OCI-LY7 (cell line): Measurements from ENCODE around the gene LRP1B. TPM values are rescaled to one million over a fixed set of nuclear protein-coding genes. Genes with fewer than 3 reads are reported as not detected.

Experiments used
- BruUV-seq: library from RNA; stranded (reverse); fragments of 400-500 nt; replicated peaks from 2 replicates; lab custom pipeline; 2021; lab: Mats Ljungman, UMichigan
- CTCF ChIA-PET: fragments of 300-600 bp; sonication (Branson Sonifier 250); formaldehyde crosslinking; loops from one replicate; lab custom pipeline; 2022; ENCODE audit warnings: antibody characterized with exemption; ENCODE audit not compliant: unreplicated experiment; lab: Charles Lee
- POLR2A ChIA-PET: fragments of 300-600 bp; sonication (Branson Sonifier 250); formaldehyde crosslinking; loops from one replicate; lab custom pipeline; 2022; ENCODE audit warnings: antibody characterized with exemption; lab: Charles Lee
- DNase-seq: peaks from one replicate; pipeline ENCODE4 v3.0.0-alpha.2; 2015; ENCODE audit warnings: low spot score
- H2AFZ ChIP-seq: fragments of 200-600 bp; sonication (generic), shearing (Covaris generic); 2 replicates; pipeline ENCODE4 v1.6.1; 2014; ENCODE audit warnings: mild to moderate bottlenecking, antibody characterized with exemption, low read length, moderate library complexity
- H3K27ac ChIP-seq: fragments of 200-600 bp; sonication (generic); 2 replicates; pipeline ENCODE4 v1.5.1; 2014; ENCODE audit warnings: mixed run types, low read depth, mild to moderate bottlenecking, moderate library complexity, low read length, inconsistent platforms; ENCODE audit not compliant: poor library complexity, severe bottlenecking
- H3K36me3 ChIP-seq: fragments of 200-600 bp; sonication (generic); 2 replicates; pipeline ENCODE4 v1.6.1; 2014; ENCODE audit warnings: mild to moderate bottlenecking, antibody characterized with exemption, low read length, moderate library complexity, mixed read lengths; ENCODE audit not compliant: insufficient read depth
- H3K4me1 ChIP-seq: fragments of 200-600 bp; sonication (generic); 2 replicates; pipeline ENCODE4 v1.5.1; 2014; ENCODE audit warnings: mild to moderate bottlenecking, low read length; ENCODE audit not compliant: insufficient read depth, poor library complexity, severe bottlenecking
- H3K4me2 ChIP-seq: fragments of 200-600 bp; sonication (generic); 2 replicates; pipeline ENCODE4 v1.6.1; 2014; ENCODE audit warnings: mild to moderate bottlenecking, low read length
- H3K4me3 ChIP-seq: fragments of 200-600 bp; sonication (generic); 2 replicates; pipeline ENCODE4 v1.5.1; 2014; ENCODE audit warnings: mild to moderate bottlenecking, low read depth, low read length; ENCODE audit not compliant: poor library complexity, severe bottlenecking
- H3K79me2 ChIP-seq: fragments of 200-600 bp; sonication (generic); 2 replicates; pipeline ENCODE4 v1.6.1; 2016; ENCODE audit warnings: low read depth, mild to moderate bottlenecking, low read length, moderate library complexity, mixed read lengths; ENCODE audit not compliant: insufficient read depth
- H3K9me2 ChIP-seq: fragments of 200-600 bp; sonication (generic); 2 replicates; pipeline ENCODE4 v1.6.1; 2016; ENCODE audit warnings: mild to moderate bottlenecking, low read length, mixed read lengths; ENCODE audit not compliant: insufficient read depth
- H3K9me3 ChIP-seq: fragments of 200-600 bp; sonication (generic); 2 replicates; pipeline ENCODE4 v1.6.1; 2014; ENCODE audit warnings: mild to moderate bottlenecking, mixed run types, low read length, mixed read lengths
- H4K20me1 ChIP-seq: fragments of 200-600 bp; sonication (generic); 2 replicates; pipeline ENCODE4 v1.6.1; 2014; ENCODE audit warnings: mild to moderate bottlenecking, antibody characterized with exemption, low read length, moderate library complexity, mixed read lengths; ENCODE audit not compliant: insufficient read depth
- EZH2phosphoT487 ChIP-seq: fragments of 200-600 bp; sonication (generic); IDR thresholded peaks from 2 replicates; pipeline ENCODE4 v1.6.1; 2018; ENCODE audit warnings: low read depth, borderline replicate concordance, mild to moderate bottlenecking, mixed run types, antibody characterized with exemption, low read length, moderate library complexity, mixed read lengths
- intact Hi-C: fragments of 100-400 bp; cut with micrococcal nuclease; formaldehyde crosslinking; loops from one replicate; pipeline ENCODE4 v1.10.0; 2022; ENCODE audit not compliant: unreplicated experiment
- total RNA-seq, 2 experiments: library from RNA; depleted of rRNA in 1 of 2; stranded (reverse); fragments of >200 nt in 1 of 2; shearing (Covaris generic) in 1 of 2; gene quantifications; 2 replicates each; pipeline ENCODE4 v1.2.3, GENCODE V29; 2014 to 2022
- TF ChIP-seq, protein P1 (sequence below): fragments of 200-600 bp; sonication (generic); conservative IDR thresholded peaks from 2 replicates; pipeline ENCODE4 v1.5.1; 2014; ENCODE audit warnings: mild to moderate bottlenecking, antibody characterized with exemption, low read length, moderate library complexity, mixed read lengths

The LRP1B gene
- total RNA-seq, 2 experiments from 2014 or later, result not detected

DNA sequence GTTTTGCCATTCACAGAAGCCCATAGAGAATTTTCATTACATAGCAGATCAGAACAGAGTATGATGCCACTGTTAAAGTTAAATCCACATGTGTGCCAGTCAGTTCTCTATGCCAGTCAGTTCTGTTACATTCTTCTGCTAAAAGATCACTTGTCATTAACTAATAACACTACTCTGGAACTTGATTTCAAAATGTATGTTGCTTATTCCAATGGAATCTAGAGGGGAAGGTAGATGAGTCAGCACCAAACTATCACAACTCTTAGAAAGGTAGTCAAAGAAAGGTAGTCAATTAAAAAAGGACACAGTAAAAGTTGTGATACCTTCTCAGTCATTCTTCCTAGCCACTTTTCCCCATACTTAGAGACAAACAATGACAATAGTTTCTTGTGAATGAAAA, 1214.4 kb downstream of the LRP1B start:
- intact Hi-C loops, result no loop called here
- no peaks in the 10 kb centered on the region for H3K9me2 ChIP-seq
- no TSS peak for BruUV-seq
- no peak overlapping the region for H3K4me2 ChIP-seq
- no peaks in the 10 kb centered on the region for H3K36me3 ChIP-seq
- no peak overlapping the region for H3K4me3 ChIP-seq
- no peak for DNase-seq
- H3K79me2 ChIP-seq, result no peaks in the 10 kb centered on the region
- CTCF ChIA-PET, result no interaction called here
- H3K4me1 ChIP-seq, result no peaks in the 10 kb centered on the region
- no peak overlapping the region for H3K27ac ChIP-seq
- H2AFZ ChIP-seq, result no peak overlapping the region
- POLR2A ChIA-PET, result no interaction called here
- no peak for TF ChIP-seq EZH2phosphoT487
- TF ChIP-seq, protein P1, sequence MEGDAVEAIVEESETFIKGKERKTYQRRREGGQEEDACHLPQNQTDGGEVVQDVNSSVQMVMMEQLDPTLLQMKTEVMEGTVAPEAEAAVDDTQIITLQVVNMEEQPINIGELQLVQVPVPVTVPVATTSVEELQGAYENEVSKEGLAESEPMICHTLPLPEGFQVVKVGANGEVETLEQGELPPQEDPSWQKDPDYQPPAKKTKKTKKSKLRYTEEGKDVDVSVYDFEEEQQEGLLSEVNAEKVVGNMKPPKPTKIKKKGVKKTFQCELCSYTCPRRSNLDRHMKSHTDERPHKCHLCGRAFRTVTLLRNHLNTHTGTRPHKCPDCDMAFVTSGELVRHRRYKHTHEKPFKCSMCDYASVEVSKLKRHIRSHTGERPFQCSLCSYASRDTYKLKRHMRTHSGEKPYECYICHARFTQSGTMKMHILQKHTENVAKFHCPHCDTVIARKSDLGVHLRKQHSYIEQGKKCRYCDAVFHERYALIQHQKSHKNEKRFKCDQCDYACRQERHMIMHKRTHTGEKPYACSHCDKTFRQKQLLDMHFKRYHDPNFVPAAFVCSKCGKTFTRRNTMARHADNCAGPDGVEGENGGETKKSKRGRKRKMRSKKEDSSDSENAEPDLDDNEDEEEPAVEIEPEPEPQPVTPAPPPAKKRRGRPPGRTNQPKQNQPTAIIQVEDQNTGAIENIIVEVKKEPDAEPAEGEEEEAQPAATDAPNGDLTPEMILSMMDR, result no peak
- no peaks in the 10 kb centered on the region for H3K9me3 ChIP-seq
- H4K20me1 ChIP-seq, result no peaks in the 10 kb centered on the region

DNA sequence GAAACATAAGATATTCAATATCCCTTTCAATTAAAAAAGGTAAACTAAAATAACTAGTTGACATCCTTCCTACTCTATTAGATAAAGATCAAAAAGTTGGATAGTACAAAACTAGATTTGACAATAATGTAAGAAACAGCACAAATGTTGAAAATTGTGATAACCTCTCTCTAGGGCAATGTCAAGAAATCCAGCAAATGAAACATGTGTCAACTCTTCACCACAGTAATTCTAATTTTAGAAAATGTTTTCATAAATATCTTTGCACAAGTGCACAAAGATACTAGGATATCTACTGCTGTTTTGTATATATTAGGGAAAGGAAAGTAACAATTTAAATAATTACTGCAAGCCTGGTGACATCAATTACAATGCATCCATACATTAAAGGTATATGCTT, 1220.1 kb downstream of the LRP1B start:
- no peak overlapping the region for H2AFZ ChIP-seq
- no peaks in the 10 kb centered on the region for H4K20me1 ChIP-seq
- no TSS peak for BruUV-seq
- H3K9me3 ChIP-seq, result no peaks in the 10 kb centered on the region
- intact Hi-C loops, result no loop called here
- no peak overlapping the region for H3K4me3 ChIP-seq
- H3K4me1 ChIP-seq, result no peaks in the 10 kb centered on the region
- H3K36me3 ChIP-seq, result no peaks in the 10 kb centered on the region
- H3K9me2 ChIP-seq, result no peaks in the 10 kb centered on the region
- DNase-seq, result no peak
- no peak overlapping the region for H3K27ac ChIP-seq
- CTCF ChIA-PET, result no interaction called here
- TF ChIP-seq, protein P1, result no peak
- TF ChIP-seq EZH2phosphoT487, result no peak
- POLR2A ChIA-PET, result no interaction called here
- no peak overlapping the region for H3K4me2 ChIP-seq
- H3K79me2 ChIP-seq, result no peaks in the 10 kb centered on the region

DNA sequence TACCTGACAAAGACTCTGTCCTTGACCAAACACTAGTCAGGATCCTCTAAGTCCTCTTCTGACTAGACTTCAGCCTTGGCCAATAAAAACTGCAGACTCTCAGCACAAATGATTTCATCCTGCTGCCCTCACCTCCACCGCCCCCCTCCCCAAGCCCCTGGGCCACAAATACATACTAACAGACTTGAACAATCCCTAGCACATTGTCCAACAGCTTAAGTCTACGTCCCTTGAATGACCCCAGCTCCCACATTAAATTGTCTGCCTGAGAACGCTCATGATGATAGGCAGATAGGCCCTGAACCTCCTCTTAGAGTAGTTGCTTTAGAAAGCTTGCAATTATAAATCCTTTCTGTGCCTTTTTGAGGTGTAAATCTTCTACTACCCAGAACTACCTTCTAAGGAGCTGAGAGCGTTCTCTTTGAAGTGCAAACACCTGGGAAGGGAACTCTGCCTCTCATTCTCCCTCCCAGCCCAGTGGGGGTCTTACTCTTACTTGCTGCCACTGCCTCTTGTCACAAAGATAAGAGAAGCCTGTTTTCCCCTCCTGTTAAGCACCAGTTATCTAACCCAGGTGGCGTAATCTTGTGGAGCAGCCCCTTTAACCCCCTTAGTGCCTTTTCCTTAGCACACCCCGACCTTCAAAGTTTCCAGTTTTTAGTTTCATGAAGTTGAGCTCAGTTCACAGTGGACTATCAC, 1225.6 kb downstream of the LRP1B start:
- ChIA-PET POLR2A (no interaction called here), CTCF (no interaction called here)
- no peaks in the 10 kb centered on the region for H3K79me2 ChIP-seq
- no peak overlapping the region for H3K4me2 ChIP-seq
- no peak for TF ChIP-seq EZH2phosphoT487
- TF ChIP-seq, protein P1, result no peak
- no peak overlapping the region for H3K27ac ChIP-seq
- H3K4me1 ChIP-seq, result no peaks in the 10 kb centered on the region
- no peaks in the 10 kb centered on the region for H3K36me3 ChIP-seq
- H3K9me3 ChIP-seq, result no peaks in the 10 kb centered on the region
- BruUV-seq, result no TSS peak
- intact Hi-C loops, result no loop called here
- no peak overlapping the region for H2AFZ ChIP-seq
- no peaks in the 10 kb centered on the region for H3K9me2 ChIP-seq
- H4K20me1 ChIP-seq, result no peaks in the 10 kb centered on the region
- no peak for DNase-seq
- H3K4me3 ChIP-seq, result no peak overlapping the region
